Vagina (tissue), 2 donors: ENCODE data around the gene UCP3. TPM values are rescaled to one million over a fixed set of nuclear protein-coding genes. Genes with fewer than 3 reads are reported as not detected.

Source experiments
- DNase-seq, 2 donors: peaks; one replicate each; pipeline ENCODE4 v3.0.0-alpha.2; 2017; ENCODE audit errors: extremely low spot score in 2 of 2
- H3K27ac ChIP-seq: fragments of 200-600 bp; sonication (generic); one replicate; pipeline ENCODE4 v1.5.1; 2019
- H3K27me3 ChIP-seq: fragments of 200-600 bp; sonication (generic); one replicate; pipeline ENCODE4 v1.5.1; 2019
- H3K36me3 ChIP-seq, 2 donors: fragments of 200-600 bp; sonication (generic); one replicate each; pipeline ENCODE4 v1.5.1; 2017 to 2019
- H3K4me1 ChIP-seq: fragments of 200-600 bp; sonication (generic); one replicate; pipeline ENCODE4 v1.5.1; 2019
- H3K4me3 ChIP-seq, 2 donors: fragments of 200-600 bp; sonication (generic); 1 replicate in 1 of 2; 2 replicates in 1 of 2; pipeline ENCODE4 v1.5.1; 2016 to 2019
- H3K9me3 ChIP-seq: fragments of 200-600 bp; sonication (generic); one replicate; pipeline ENCODE4 v1.5.1; 2019
- POLR2A ChIP-seq, 2 donors: fragments of 450-650 bp; IDR thresholded peaks; one replicate each; pipeline ENCODE4 v1.6.1; 2017; ENCODE audit warnings: antibody characterized with exemption in 2 of 2, mild to moderate bottlenecking in 2 of 2, moderate library complexity in 2 of 2
- POLR2AphosphoS5 ChIP-seq, 2 donors: sonication (generic); formaldehyde crosslinking; IDR thresholded peaks; one replicate each; pipeline ENCODE4 v1.9.0; 2017; ENCODE audit warnings: antibody characterized with exemption in 2 of 2, mild to moderate bottlenecking in 2 of 2, low read depth in 1 of 2; ENCODE audit not compliant: insufficient read depth in 1 of 2
- intact Hi-C: fragments of 100-400 bp; cut with DNase I; formaldehyde crosslinking; loops from one replicate; pipeline ENCODE4 v1.15.1; 2023
- total RNA-seq: library from RNA; depleted of rRNA; stranded (reverse); fragments of >200 nt; gene quantifications from one replicate; pipeline ENCODE4 v1.2.3, GENCODE V29; 2016
- TF ChIP-seq, protein P1 (sequence below), 3 experiments: fragments of 450-650 bp in 2 of 3; fragments of 200-600 bp in 1 of 3; sonication (generic) in 1 of 3; IDR thresholded peaks; one replicate each; pipeline ENCODE4 v1.5.1; 2017 to 2019; ENCODE audit warnings: antibody characterized with exemption in 3 of 3, mild to moderate bottlenecking in 2 of 3, moderate library complexity in 2 of 3

The UCP3 gene, protein sequence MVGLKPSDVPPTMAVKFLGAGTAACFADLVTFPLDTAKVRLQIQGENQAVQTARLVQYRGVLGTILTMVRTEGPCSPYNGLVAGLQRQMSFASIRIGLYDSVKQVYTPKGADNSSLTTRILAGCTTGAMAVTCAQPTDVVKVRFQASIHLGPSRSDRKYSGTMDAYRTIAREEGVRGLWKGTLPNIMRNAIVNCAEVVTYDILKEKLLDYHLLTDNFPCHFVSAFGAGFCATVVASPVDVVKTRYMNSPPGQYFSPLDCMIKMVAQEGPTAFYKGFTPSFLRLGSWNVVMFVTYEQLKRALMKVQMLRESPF
- 1.2 TPM for total RNA-seq

DNA sequence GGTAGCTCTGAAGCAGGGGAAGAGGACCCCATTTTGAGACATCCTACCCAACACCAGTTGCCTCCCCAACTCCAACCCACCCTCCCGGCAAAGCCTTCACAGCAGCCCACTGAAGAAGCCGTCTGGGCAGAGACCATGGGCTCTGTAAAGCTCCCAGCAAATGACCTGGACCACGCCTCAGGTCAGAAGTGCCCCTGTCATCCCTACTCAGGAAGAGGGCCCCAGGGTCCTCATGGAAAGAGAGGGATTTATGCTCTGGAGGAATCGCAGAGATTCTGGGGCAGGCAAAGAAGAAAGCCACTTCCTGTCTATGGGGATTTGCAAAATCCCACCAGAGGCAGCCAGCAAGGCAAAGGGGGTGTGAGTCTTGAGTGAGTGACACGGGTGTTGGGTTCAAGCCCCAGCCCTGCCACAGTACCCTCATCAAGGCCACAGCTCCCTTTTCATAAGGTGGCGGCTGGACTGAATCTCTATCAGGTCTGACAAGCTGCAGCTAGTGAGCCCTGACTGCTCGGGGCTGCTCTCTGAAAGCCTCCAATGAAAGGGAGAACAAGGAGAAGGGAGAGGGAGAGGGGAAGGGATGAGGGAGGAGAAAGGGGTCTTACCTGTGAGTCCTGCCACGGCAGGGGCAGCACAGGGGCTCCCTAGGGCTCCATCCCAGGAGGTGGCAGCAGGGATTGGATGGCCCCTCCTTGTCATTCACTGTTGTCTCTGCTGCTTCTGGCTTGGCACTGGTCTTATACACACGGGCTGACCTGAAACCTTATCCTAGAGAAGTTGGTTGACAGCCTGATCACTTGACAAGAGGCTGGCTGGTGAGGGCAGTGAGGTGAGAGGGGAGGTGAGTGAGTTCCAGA lies at the start of gene UCP3:
TSS of gene UCP3 (minus strand) at position 713 of the 857 bp plus-strand sequence. CDS start 2,043 bp downstream, outside the sequence.
- no peaks in the 10 kb centered on the region for H3K9me3 ChIP-seq
- H3K4me3 ChIP-seq, result no peak within 1 kb of the TSS
- peaks cover 0 to 5% of the 10 kb centered on the region in 2 donors for H3K36me3 ChIP-seq
- TF ChIP-seq POLR2AphosphoS5 (IDR thresholded peaks at IDR 0.05; ENCODE audit: insufficient read depth in 1 of 2, low read depth in 1 of 2), result no peak
- no peak for TF ChIP-seq POLR2A (IDR thresholded peaks at IDR 0.05)
- TF ChIP-seq, protein P1, sequence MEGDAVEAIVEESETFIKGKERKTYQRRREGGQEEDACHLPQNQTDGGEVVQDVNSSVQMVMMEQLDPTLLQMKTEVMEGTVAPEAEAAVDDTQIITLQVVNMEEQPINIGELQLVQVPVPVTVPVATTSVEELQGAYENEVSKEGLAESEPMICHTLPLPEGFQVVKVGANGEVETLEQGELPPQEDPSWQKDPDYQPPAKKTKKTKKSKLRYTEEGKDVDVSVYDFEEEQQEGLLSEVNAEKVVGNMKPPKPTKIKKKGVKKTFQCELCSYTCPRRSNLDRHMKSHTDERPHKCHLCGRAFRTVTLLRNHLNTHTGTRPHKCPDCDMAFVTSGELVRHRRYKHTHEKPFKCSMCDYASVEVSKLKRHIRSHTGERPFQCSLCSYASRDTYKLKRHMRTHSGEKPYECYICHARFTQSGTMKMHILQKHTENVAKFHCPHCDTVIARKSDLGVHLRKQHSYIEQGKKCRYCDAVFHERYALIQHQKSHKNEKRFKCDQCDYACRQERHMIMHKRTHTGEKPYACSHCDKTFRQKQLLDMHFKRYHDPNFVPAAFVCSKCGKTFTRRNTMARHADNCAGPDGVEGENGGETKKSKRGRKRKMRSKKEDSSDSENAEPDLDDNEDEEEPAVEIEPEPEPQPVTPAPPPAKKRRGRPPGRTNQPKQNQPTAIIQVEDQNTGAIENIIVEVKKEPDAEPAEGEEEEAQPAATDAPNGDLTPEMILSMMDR (IDR thresholded peaks at IDR 0.05), result no peak
- intact Hi-C loops, result no loop called here
- no peak within 1 kb of the TSS for H3K27ac ChIP-seq
- no peak for DNase-seq
- H3K4me1 ChIP-seq, result no peaks in the 10 kb centered on the region
- H3K27me3 ChIP-seq, result no peaks in the 10 kb centered on the region

DNA sequence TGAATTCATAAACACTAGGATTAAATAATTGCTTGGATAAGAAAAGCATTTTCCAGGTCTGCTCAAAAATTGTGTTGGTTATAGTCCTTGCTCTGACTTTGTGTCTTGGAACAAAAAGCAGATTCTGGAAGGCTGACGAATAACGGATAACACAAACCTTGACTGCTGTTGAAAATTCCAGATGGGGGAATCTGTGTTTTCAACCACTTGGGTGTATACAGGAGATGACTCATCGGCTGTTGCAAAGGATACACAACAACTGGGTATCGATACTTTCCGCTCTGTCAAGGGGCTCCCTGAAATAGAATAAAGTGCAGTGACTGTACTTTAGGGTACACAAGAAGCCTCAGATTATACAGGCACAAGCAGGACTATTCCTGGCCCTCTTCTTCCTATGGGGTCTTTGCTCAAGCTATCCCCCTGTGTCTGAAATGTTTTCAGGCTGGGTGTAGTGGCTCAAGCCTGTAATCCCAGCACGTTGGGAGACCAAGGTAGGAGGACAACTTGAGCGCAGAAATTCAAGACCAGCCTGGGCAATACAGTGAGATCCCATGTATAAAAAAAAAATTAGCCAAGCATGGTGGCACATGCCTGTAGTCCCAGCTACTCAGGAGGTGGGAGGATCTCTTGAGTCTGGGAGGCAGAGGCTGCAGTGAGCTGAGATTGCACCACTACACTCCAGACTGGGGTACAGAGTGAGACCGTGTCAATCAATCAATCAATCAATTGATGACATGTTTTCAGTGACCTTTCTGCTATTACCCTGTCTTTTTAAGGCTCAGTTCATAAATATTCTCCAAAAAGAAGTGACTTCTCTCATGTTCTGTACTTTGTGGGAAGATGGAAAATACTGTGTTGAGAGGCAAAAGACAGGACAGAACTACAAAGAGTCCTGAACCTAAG lies 48.6 kb upstream of the UCP3 start:
- Histone ChIP-seq H3K4me1 (no peaks in the 10 kb centered on the region), H3K4me3 (no peak overlapping the region), H3K36me3 (peaks cover 0 to 6% of the 10 kb centered on the region in 2 donors), H3K9me3 (no peaks in the 10 kb centered on the region), H3K27ac (no peak overlapping the region), H3K27me3 (no peaks in the 10 kb centered on the region)
- intact Hi-C loops, result no loop called here
- no peak for TF ChIP-seq POLR2AphosphoS5 (IDR thresholded peaks at IDR 0.05; ENCODE audit: insufficient read depth in 1 of 2, low read depth in 1 of 2)
- no peak for TF ChIP-seq POLR2A (IDR thresholded peaks at IDR 0.05)
- TF ChIP-seq, protein P1 (IDR thresholded peaks at IDR 0.05), result no peak
- no peak for DNase-seq

DNA sequence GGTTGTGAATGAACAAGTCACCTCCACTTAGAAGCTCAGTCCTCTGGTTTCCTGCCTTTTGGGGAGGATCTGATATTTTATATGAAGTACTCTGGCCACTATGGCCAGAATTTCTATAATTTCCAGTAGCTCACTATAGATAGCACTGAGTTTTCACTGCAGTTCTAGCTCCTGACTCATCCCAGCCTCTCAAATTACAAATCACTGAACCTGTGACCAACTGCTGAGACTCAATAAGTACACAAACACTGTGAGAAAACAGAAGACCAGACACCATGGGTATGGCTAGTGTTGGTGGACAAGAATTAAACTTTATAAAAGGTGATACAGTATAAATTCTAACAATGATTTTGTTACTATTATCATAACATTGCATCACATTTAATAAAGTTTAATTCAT lies 47.1 kb upstream of the UCP3 start:
- H3K4me1 ChIP-seq, result no peaks in the 10 kb centered on the region
- H3K9me3 ChIP-seq, result no peaks in the 10 kb centered on the region
- TF ChIP-seq POLR2AphosphoS5 (IDR thresholded peaks at IDR 0.05; ENCODE audit: insufficient read depth in 1 of 2, low read depth in 1 of 2) (no peak), POLR2A (IDR thresholded peaks at IDR 0.05) (no peak)
- TF ChIP-seq, protein P1 (IDR thresholded peaks at IDR 0.05), result no peak
- intact Hi-C loops, result no loop called here
- H3K4me3 ChIP-seq, result no peak overlapping the region
- peaks cover 0 to 6% of the 10 kb centered on the region in 2 donors for H3K36me3 ChIP-seq
- DNase-seq, result no peak
- H3K27me3 ChIP-seq, result no peaks in the 10 kb centered on the region
- no peak overlapping the region for H3K27ac ChIP-seq

DNA sequence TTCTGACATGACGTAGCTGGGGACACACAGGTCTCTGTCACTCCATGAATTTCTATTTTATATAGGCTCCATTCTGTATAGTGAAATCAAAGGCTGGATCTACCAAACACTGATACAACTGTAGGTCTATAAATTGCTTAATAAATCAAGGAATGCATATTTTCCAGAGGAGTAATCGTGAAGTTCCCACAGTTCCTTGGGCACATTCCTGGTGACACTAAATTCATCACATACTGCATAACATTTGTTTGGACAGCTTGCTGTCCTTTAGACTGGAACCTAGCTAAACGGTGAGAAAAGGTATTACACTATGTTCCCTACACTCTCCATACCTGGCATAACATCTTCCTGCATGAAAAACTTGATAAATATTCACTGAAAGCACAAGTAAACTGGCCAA lies 41.6 kb upstream of the UCP3 start:
- TF ChIP-seq POLR2AphosphoS5 (IDR thresholded peaks at IDR 0.05; ENCODE audit: insufficient read depth in 1 of 2, low read depth in 1 of 2) (no peak), POLR2A (IDR thresholded peaks at IDR 0.05) (no peak)
- Histone ChIP-seq H3K4me1 (no peaks in the 10 kb centered on the region), H3K27me3 (no peaks in the 10 kb centered on the region), H3K4me3 (no peak overlapping the region), H3K9me3 (no peaks in the 10 kb centered on the region), H3K27ac (no peak overlapping the region), H3K36me3 (peaks cover 0 to 23% of the 10 kb centered on the region in 2 donors)
- intact Hi-C loops, result no loop called here
- DNase-seq, result no peak

DNA sequence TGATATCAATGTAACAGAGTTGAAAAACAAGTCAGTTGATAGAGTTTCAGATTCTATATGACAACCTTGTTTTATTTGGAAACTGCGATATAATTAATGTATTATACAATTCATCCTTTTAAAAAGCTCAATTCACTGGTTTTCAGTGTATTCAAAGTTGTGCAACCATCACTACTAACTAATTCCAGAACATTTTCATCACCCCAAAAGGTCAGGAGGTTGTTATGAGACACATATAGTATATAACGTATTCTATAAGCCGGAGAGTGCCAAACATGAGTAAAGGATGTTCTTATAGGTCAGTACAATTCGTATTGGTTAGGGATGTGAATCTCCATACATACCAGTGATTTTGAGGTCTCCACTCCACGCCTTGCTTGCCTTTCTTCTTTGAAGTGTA lies 40.1 kb upstream of the UCP3 start:
- no peaks in the 10 kb centered on the region for H3K4me1 ChIP-seq
- intact Hi-C loops, result no loop called here
- H3K27me3 ChIP-seq, result no peaks in the 10 kb centered on the region
- no peak for TF ChIP-seq POLR2AphosphoS5 (IDR thresholded peaks at IDR 0.05; ENCODE audit: insufficient read depth in 1 of 2, low read depth in 1 of 2)
- TF ChIP-seq, protein P1 (IDR thresholded peaks at IDR 0.05), result no peak
- peaks cover 0 to 23% of the 10 kb centered on the region in 2 donors for H3K36me3 ChIP-seq
- no peak for DNase-seq
- no peak overlapping the region for H3K4me3 ChIP-seq
- H3K27ac ChIP-seq, result no peak overlapping the region
- H3K9me3 ChIP-seq, result no peaks in the 10 kb centered on the region
